ENCODE results near the gene CACNG8. TPM values are rescaled to one million over a fixed set of nuclear protein-coding genes. Genes with fewer than 3 reads are reported as not detected.

Gene CACNG8
- total RNA-seq, 1 donor from 2014 or later, result 3.2 TPM

- FAIRE-seq, result no peak
- TF ChIP-seq EZH2 (IDR thresholded peaks at IDR 0.05; ENCODE audit: insufficient read depth, low read length) (no peak), CTCF (IDR thresholded peaks at IDR 0.05; ENCODE audit: insufficient read depth, low read depth, low read length) (no peak)
- H3K27me3 Mint-ChIP-seq (ENCODE audit: low read depth, unreplicated experiment), result peaks cover 44% of the 10 kb centered on the region
- peaks cover 4% of the 10 kb centered on the region for H3K9me3 Mint-ChIP-seq (ENCODE audit: unreplicated experiment)
- Histone ChIP-seq H3K27ac (ENCODE audit: low read depth, low read length) (no peak overlapping the region), H3K9me3 (ENCODE audit: insufficient read depth, low read depth, low read length) (no peaks in the 10 kb centered on the region), H3K9ac (ENCODE audit: low read length) (no peak overlapping the region), H2AFZ (ENCODE audit: low read depth, low read length) (no peak overlapping the region), H3K4me1 (ENCODE audit: insufficient read depth, low read length) (no peaks in the 10 kb centered on the region), H3K4me3 (ENCODE audit: insufficient read depth, low read depth, low read length) (no peak overlapping the region), H4K20me1 (ENCODE audit: insufficient read depth, low read length) (no peaks in the 10 kb centered on the region), H3K4me2 (ENCODE audit: low read length) (no peak overlapping the region), H3K36me3 (ENCODE audit: insufficient read depth, low read length) (no peaks in the 10 kb centered on the region), H3K79me2 (ENCODE audit: insufficient read depth, low read length) (no peaks in the 10 kb centered on the region), H3K27me3 (ENCODE audit: insufficient read depth, low read length) (peaks cover 12% of the 10 kb centered on the region)
- H3K4me1 Mint-ChIP-seq (ENCODE audit: low read depth, unreplicated experiment), result no peaks in the 10 kb centered on the region
- H3K4me3 Mint-ChIP-seq (ENCODE audit: unreplicated experiment), result no peak overlapping the region
- DNase-seq (ENCODE audit: low read depth), result no peak
- H3K36me3 Mint-ChIP-seq (ENCODE audit: low read depth, unreplicated experiment), result peaks cover 2% of the 10 kb centered on the region
- H3K27ac Mint-ChIP-seq (ENCODE audit: unreplicated experiment), result no peak overlapping the region
These were observed 20.5 kb upstream of the CACNG8 start for GRCh38 chr19:53942001-53942786.

- peaks cover 44% of the 10 kb centered on the region for H3K27me3 Mint-ChIP-seq (ENCODE audit: low read depth, unreplicated experiment)
These were observed 18.3 kb upstream of the CACNG8 start for GRCh38 chr19:53944416-53944815.

More at GRCh38 chr19:53944416-53944815, 18.3 kb upstream of the CACNG8 start:
- DNase-seq (ENCODE audit: low read depth) (no peak), FAIRE-seq (no peak)
- Mint-ChIP-seq H3K4me1 (ENCODE audit: low read depth, unreplicated experiment) (no peaks in the 10 kb centered on the region), H3K27ac (ENCODE audit: unreplicated experiment) (no peak overlapping the region), H3K36me3 (ENCODE audit: low read depth, unreplicated experiment) (peaks cover 2% of the 10 kb centered on the region), H3K9me3 (ENCODE audit: unreplicated experiment) (peaks cover 4% of the 10 kb centered on the region), H3K4me3 (ENCODE audit: unreplicated experiment) (no peak overlapping the region)
- no peak overlapping the region for H3K9ac ChIP-seq (ENCODE audit: low read length)
- no peak overlapping the region for H3K4me2 ChIP-seq (ENCODE audit: low read length)
- H3K27me3 ChIP-seq (ENCODE audit: insufficient read depth, low read length), result peaks cover 12% of the 10 kb centered on the region
- no peaks in the 10 kb centered on the region for H4K20me1 ChIP-seq (ENCODE audit: insufficient read depth, low read length)
- no peak overlapping the region for H3K27ac ChIP-seq (ENCODE audit: low read depth, low read length)
- H3K9me3 ChIP-seq (ENCODE audit: insufficient read depth, low read depth, low read length), result no peaks in the 10 kb centered on the region
- no peaks in the 10 kb centered on the region for H3K4me1 ChIP-seq (ENCODE audit: insufficient read depth, low read length)
- H2AFZ ChIP-seq (ENCODE audit: low read depth, low read length), result no peak overlapping the region
- no peaks in the 10 kb centered on the region for H3K79me2 ChIP-seq (ENCODE audit: insufficient read depth, low read length)
- no peak overlapping the region for H3K4me3 ChIP-seq (ENCODE audit: insufficient read depth, low read depth, low read length)
- TF ChIP-seq EZH2 (IDR thresholded peaks at IDR 0.05; ENCODE audit: insufficient read depth, low read length), result no peak
- no peak for TF ChIP-seq CTCF (IDR thresholded peaks at IDR 0.05; ENCODE audit: insufficient read depth, low read depth, low read length)
- no peaks in the 10 kb centered on the region for H3K36me3 ChIP-seq (ENCODE audit: insufficient read depth, low read length)
